Mucosa of descending colon (tissue), 3 donors: Measurements from ENCODE around the gene RFLNA. TPM values are rescaled to one million over a fixed set of nuclear protein-coding genes. Genes with fewer than 3 reads are reported as not detected.
"Not testable (repeated sequence)": the region's sequence is repeated elsewhere in the genome, so short reads cannot be mapped to it uniquely, and the experiment has no call there.

Source experiments
- ATAC-seq: fragments of 200-7000 bp; cut with Tn5 transposase; one replicate; pipeline ENCODE4 v1.9.1; 2020; ENCODE audit warnings: mild to moderate bottlenecking, moderate library complexity
- DNase-seq, 3 donors: peaks; one replicate each; pipeline ENCODE4 v3.0.0-alpha.2; 2020
- H3K36me3 ChIP-seq: fragments of 200-600 bp; one replicate; pipeline ENCODE4 v1.8.0; 2021; ENCODE audit warnings: low read depth, mild to moderate bottlenecking
- H3K4me1 ChIP-seq: fragments of 200-600 bp; one replicate; pipeline ENCODE4 v1.8.0; 2021; ENCODE audit warnings: low read depth, mild to moderate bottlenecking
- H3K4me3 ChIP-seq: fragments of 200-600 bp; one replicate; pipeline ENCODE4 v1.8.0; 2021; ENCODE audit warnings: mild to moderate bottlenecking
- H3K9me3 ChIP-seq: fragments of 200-600 bp; one replicate; pipeline ENCODE4 v1.8.0; 2021; ENCODE audit warnings: mild to moderate bottlenecking
- intact Hi-C, 2 donors: fragments of 100-400 bp; cut with DNase I in 1 of 2; cut with micrococcal nuclease in 1 of 2; formaldehyde crosslinking; loops; one replicate each; pipeline versions ENCODE4 v1.11.0 to v1.11.1; 2022; cut with DNase I, micrococcal nuclease
- total RNA-seq, 3 donors: library from RNA; stranded (reverse); fragmentation: NEBNext Ultra II Directional in 2 of 3; extraction: Animal tissue kit (Norgen Biotek cat#: 25700) in 2 of 3; gene quantifications; one replicate each; pipeline versions ENCODE4 v1.2.1 to v1.2.4, GENCODE V29; 2021 to 2023
- TF ChIP-seq, protein P1 (sequence below): fragments of 200-600 bp; IDR thresholded peaks from one replicate; pipeline ENCODE4 v1.8.0; 2022; ENCODE audit warnings: antibody characterized with exemption, mild to moderate bottlenecking
- donor health status: DM: no; HTN: no; CAD: no; lungs with moderate emphysema.
- donor health status: DM: no; HTN: no; CAD: no.
- donor health status: DM: no; HTN: yes; CAD: no.

RFLNA gene
- total RNA-seq, 3 donors from 2014 or later: 18.0 to 74.5 (median 36.0) TPM

DNA sequence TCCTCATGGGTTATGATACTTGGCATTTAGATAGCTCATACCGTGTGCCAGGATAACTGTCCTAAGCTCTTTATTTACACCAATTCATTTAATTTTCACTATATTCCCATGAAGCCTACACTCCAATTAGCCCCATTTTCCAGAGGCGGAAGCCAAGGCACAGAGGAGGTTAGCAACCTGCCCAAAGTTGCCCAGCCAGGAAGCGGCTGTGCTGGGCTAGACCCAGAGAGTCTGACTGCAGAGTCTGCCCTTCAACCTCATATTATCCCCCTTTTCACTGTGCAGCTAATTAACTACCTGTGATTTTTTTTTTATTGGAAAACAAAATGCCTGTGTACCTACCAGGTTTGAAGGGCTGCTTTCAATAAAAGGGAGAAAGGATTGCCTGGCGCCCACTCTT lies 2.5 kb downstream of the RFLNA start:
- ATAC-seq (no peak), DNase-seq (peak in 1 of 3 donors; percentile 27)
- Histone ChIP-seq H3K4me3 (no peak overlapping the region), H3K4me1 (peaks cover 14% of the 10 kb centered on the region), H3K9me3 (no peaks in the 10 kb centered on the region), H3K36me3 (no peaks in the 10 kb centered on the region)
- TF ChIP-seq, protein P1, sequence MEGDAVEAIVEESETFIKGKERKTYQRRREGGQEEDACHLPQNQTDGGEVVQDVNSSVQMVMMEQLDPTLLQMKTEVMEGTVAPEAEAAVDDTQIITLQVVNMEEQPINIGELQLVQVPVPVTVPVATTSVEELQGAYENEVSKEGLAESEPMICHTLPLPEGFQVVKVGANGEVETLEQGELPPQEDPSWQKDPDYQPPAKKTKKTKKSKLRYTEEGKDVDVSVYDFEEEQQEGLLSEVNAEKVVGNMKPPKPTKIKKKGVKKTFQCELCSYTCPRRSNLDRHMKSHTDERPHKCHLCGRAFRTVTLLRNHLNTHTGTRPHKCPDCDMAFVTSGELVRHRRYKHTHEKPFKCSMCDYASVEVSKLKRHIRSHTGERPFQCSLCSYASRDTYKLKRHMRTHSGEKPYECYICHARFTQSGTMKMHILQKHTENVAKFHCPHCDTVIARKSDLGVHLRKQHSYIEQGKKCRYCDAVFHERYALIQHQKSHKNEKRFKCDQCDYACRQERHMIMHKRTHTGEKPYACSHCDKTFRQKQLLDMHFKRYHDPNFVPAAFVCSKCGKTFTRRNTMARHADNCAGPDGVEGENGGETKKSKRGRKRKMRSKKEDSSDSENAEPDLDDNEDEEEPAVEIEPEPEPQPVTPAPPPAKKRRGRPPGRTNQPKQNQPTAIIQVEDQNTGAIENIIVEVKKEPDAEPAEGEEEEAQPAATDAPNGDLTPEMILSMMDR: no peak
- intact Hi-C loops: no loop called here

DNA sequence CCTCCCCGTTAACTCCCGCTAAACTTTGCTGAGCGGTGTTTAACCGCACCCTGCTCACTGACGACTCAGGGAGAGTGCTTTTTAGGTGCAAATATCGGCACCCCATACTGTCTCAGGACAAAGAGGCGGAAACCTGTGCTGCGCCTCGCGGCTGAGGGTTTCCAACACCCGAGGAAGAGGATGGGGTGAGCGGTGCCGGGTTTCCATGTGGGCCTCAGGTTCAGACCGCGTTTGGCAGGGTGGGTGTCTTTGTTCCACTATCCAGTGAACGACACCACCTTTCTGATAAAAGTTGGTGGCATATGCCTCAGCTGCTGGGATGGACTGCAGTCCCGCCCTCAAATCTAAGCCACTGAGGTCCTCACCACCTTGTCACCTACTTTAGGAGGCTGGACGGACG lies 3.0 kb downstream of the RFLNA start:
- TF ChIP-seq, protein P1: no peak
- Histone ChIP-seq H3K9me3 (no peaks in the 10 kb centered on the region), H3K4me3 (no peak overlapping the region), H3K4me1 (peaks cover 14% of the 10 kb centered on the region), H3K36me3 (no peaks in the 10 kb centered on the region)
- peak in 1 of 3 donors; percentile 23 for DNase-seq
- intact Hi-C loops: no loop called here
- ATAC-seq: no peak

DNA sequence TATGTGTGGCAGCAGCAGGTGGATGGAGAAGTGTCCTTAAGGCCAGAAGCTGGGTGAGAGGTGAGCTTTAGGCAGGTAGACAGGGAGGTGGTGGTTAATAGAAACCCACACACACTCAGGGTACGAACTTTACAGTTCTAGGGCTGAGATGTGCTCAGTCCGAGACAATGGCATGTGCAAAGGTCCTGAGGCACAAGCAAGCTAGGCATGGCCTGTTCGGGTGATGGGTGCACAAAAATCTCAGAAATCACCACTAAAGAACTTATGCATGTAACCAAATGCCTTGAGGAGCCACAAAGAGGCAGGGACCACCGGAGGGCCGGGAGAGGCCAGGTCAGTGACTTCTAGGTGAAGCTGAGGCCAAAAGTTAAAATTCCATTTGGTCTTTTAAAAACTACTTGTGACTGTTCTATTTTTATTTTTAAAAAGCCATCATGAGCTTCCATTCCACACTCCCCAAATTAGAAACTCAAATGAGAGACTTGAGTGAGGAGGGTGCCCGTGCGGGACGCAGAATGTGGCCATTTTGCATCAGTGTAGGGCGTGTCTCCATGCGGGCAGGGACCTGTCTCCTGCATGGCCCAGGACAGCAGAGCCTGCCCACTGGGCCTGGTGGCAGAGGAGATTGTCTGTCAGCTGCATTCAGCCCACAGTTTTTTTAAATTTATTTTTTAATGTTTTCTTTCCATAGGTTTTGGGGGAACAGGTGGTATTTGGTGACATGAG lies 4.0 kb downstream of the RFLNA start:
- no peak overlapping the region for H3K4me3 ChIP-seq
- H3K4me1 ChIP-seq: peaks cover 14% of the 10 kb centered on the region
- DNase-seq: peak in 1 of 3 donors; percentile 14
- H3K36me3 ChIP-seq: no peaks in the 10 kb centered on the region
- intact Hi-C loops: no loop called here
- TF ChIP-seq, protein P1: no peak
- no peaks in the 10 kb centered on the region for H3K9me3 ChIP-seq
- ATAC-seq: no peak

DNA sequence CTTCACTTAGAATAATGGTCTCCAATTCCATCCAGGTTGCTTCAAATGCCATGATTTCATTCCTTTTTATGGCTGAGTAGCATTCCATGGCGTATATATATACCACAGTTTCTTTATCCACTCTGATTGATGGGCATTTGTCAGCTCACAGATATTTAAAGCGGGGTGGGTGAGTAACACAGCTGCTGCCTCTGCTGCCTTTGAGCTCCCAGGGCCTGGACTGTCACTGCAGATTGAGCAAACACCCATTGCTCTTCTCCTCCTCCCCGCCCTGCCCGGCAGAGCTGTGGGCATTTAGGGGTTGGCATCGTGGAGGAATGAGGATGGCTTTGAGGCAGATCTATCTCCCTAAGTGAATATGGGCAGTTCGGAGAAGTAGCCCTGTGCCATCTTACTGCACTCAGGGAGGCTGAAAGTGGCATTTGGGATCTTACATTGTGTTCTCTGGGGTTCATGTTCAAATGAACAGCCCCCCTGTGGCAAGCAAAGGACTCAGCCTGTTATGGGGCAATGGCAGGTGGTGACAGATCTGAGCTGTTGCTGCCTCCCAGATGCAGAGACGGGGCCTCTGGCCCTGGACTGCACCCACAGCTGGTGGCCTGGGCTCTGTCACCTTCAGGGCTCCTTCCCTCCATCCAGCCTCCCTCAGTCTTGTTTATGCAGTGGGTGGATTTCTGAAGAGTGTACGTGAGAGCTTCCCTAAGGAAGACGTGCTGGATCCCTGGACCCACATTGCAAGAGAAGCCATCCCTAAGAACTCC lies 4.9 kb downstream of the RFLNA start:
- intact Hi-C loops: no loop called here
- Histone ChIP-seq H3K36me3 (no peaks in the 10 kb centered on the region), H3K4me3 (no peak overlapping the region), H3K4me1 (peaks cover 11% of the 10 kb centered on the region), H3K9me3 (no peaks in the 10 kb centered on the region)
- ATAC-seq (no peak), DNase-seq (peak in 1 of 3 donors; percentile 14)
- TF ChIP-seq, protein P1: no peak

DNA sequence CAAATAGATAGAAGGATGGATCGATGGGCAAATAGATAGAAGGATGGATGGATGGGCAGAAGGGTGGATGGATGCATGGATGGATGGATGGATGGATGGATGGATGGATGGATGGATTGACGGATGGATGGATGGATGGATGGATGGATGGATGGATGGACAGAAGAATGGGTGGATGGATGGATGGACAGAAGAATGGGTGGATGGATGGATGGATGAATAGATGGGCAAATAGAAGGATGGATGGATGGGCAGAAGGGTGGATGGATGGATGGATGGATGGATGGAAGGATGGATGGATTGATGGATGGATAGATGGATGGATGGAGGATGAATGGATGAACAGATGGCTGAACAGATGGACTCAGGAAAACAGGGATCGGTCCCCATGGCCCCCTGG lies 5.8 kb downstream of the RFLNA start:
- intact Hi-C loops, DNase-seq, H3K36me3 ChIP-seq, H3K9me3 ChIP-seq, H3K4me1 ChIP-seq, ATAC-seq, H3K4me3 ChIP-seq: not testable (repeated sequence)

DNA sequence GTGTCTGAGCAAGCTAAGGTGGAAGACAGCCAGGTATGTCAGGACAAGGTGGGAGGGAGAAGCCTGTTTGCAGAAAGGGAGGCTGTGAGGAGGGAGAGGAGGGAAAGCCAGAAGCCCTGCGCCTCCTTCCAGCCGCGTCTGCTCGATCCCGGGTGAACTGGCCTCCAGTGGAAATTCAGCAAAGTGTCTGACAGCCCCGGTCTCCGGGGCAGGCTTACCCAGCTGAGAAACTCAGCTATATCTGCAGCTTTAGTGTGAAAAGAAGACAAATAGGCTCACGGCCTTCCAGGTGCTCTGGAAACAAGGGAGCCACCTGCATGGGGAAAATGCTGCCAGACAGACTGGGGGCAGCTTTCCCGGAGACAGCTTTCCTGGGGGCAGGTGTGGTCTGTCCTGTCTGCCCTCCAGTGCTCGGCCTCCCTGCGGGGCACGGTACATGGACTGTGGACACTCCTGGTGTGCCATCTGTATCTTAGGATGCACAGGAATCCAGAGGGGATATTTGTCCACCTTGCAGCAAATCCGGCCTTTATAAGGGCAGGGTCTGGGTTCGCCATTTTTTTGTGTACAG lies 6.3 kb downstream of the RFLNA start:
- Histone ChIP-seq H3K4me1 (peaks cover 10% of the 10 kb centered on the region), H3K36me3 (no peaks in the 10 kb centered on the region), H3K9me3 (no peaks in the 10 kb centered on the region), H3K4me3 (no peak overlapping the region)
- TF ChIP-seq, protein P1: no peak
- DNase-seq (peak in 1 of 3 donors; percentile 15), ATAC-seq (no peak)
- intact Hi-C loops: no loop called here
